ENCODE measurements around the gene FAM209B. TPM values are rescaled to one million over a fixed set of nuclear protein-coding genes. Genes with fewer than 3 reads are reported as not detected.
"Not testable (repeated sequence)": the region's sequence is repeated elsewhere in the genome, so short reads cannot be mapped to it uniquely, and the experiment has no call there.

FAM209B gene, protein sequence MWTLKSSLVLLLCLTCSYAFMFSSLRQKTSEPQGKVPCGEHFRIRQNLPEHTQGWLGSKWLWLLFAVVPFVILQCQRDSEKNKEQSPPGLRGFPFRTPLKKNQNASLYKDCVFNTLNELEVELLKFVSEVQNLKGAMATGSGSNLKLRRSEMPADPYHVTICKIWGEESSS
- 0.66 TPM in 1 of 2 replicates, not detected in the other for total RNA-seq (2012; rRNA removed)

DNA sequence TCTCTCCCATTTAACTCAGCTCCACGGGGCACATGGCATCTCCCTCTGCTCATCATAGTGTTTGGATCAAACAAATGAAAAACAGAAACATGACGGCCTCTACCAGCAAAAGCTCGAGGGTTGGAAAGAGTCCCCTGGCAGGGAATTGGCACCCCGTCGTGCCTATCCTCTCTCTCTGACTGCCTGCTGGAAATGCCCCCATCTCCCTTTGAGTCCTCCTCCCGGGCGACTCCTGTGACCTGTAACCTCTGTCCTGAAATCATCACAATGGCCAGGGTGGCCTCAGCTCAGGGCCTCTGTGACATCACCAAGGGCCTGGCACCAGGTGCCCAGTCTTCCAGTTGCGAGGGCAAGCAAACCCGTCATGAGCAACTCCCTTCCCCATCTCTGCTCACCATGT lies at the start of gene FAM209B:
Gene FAM209B, plus strand, starts transcription at position 301 of the 400 bp plus-strand sequence. Its CDS starts 96 bp downstream, at position 397.
- not testable (repeated sequence) for H3K4me3 ChIP-seq (ENCODE audit: low read length); H3K36me3 ChIP-seq (ENCODE audit: insufficient read depth, low read length); H3K9ac ChIP-seq (ENCODE audit: low read depth, low read length); H3K4me1 ChIP-seq (ENCODE audit: control insufficient read depth, insufficient read depth, low read length); H3K9me3 ChIP-seq (replicated peaks; ENCODE audit: low read length); H3K27me3 ChIP-seq (ENCODE audit: control insufficient read depth, insufficient read depth, low read length); H3K4me2 ChIP-seq (ENCODE audit: low read length)

DNA sequence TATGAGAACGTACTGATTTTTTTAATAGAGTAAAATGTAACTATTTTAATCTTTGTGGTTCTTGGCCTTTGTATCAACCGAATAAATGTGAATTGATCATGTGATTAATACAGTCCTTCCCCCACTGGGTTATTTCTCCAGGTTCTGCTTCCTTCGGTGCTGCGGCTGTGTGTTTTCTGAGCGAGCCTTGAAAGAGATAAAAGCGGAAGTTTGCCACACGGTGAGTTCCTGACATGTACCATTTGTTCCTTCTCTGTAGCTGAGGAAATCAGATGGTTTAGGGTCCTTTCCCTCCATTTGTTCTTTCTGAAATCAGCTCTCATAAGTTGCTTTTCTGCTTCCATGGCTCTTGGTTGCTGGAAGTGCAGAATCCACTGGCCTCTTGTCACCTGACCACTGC lies 49.1 kb upstream of the FAM209B start:
- no peak overlapping the region for H3K4me2 ChIP-seq (ENCODE audit: low read length)
- H3K27me3 ChIP-seq (ENCODE audit: control insufficient read depth, insufficient read depth, low read length): no peaks in the 10 kb centered on the region
- no peaks in the 10 kb centered on the region for H3K4me1 ChIP-seq (ENCODE audit: control insufficient read depth, insufficient read depth, low read length)
- H3K9ac ChIP-seq (ENCODE audit: low read depth, low read length): no peak overlapping the region
- H3K4me3 ChIP-seq (ENCODE audit: low read length): no peak overlapping the region
- no peaks in the 10 kb centered on the region for H3K9me3 ChIP-seq (replicated peaks; ENCODE audit: low read length)
- H3K36me3 ChIP-seq (ENCODE audit: insufficient read depth, low read length): peaks cover 58% of the 10 kb centered on the region

DNA sequence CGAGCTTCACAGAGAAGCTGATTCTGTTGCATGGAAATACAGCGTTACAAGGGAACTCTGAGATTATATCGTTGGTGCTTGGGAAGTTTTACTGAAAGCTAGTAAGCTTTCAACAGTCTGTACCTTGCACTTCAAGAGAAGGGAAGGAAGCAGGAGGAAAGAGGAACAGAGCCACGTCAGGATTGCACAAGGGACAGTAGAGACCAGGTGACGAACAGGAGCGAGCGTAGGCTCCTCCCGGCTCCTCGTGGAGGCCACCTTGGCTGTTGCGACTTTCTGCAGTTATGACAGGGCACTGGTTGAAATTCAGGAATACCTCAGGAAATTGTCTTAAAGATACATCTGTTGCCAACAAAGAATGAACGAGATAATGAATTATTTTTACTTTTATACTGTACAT lies 45.8 kb upstream of the FAM209B start:
- no peak overlapping the region for H3K9ac ChIP-seq (ENCODE audit: low read depth, low read length)
- H3K4me3 ChIP-seq (ENCODE audit: low read length): no peak overlapping the region
- no peaks in the 10 kb centered on the region for H3K27me3 ChIP-seq (ENCODE audit: control insufficient read depth, insufficient read depth, low read length)
- peaks cover 51% of the 10 kb centered on the region for H3K36me3 ChIP-seq (ENCODE audit: insufficient read depth, low read length)
- H3K4me1 ChIP-seq (ENCODE audit: control insufficient read depth, insufficient read depth, low read length): no peaks in the 10 kb centered on the region
- no peak overlapping the region for H3K4me2 ChIP-seq (ENCODE audit: low read length)
- H3K9me3 ChIP-seq (replicated peaks; ENCODE audit: low read length): no peaks in the 10 kb centered on the region

DNA sequence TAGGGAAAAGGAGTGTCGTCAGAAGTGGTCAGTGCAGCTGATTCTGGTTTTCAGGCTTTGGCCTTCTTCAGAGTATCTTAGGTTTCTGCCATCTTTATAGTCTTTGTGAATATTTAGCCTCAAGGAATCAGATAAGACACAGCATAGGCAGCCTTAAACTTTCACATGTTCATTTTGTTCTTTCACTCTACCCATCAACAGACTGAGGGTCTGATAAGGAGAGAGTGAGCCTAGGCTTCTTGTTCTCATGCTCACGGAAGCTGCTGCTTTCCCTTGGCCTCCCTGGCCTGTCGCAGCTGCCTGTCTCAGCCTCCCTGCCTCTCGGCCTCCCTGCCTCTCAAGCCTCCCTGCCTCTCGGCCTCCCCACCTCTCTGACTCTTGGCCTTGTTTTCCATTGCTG lies 44.5 kb upstream of the FAM209B start:
- Histone ChIP-seq H3K27me3 (ENCODE audit: control insufficient read depth, insufficient read depth, low read length) (no peaks in the 10 kb centered on the region), H3K4me3 (ENCODE audit: low read length) (no peak overlapping the region), H3K36me3 (ENCODE audit: insufficient read depth, low read length) (peaks cover 48% of the 10 kb centered on the region), H3K9ac (ENCODE audit: low read depth, low read length) (no peak overlapping the region), H3K4me2 (ENCODE audit: low read length) (no peak overlapping the region), H3K9me3 (replicated peaks; ENCODE audit: low read length) (no peaks in the 10 kb centered on the region), H3K4me1 (ENCODE audit: control insufficient read depth, insufficient read depth, low read length) (no peaks in the 10 kb centered on the region)

DNA sequence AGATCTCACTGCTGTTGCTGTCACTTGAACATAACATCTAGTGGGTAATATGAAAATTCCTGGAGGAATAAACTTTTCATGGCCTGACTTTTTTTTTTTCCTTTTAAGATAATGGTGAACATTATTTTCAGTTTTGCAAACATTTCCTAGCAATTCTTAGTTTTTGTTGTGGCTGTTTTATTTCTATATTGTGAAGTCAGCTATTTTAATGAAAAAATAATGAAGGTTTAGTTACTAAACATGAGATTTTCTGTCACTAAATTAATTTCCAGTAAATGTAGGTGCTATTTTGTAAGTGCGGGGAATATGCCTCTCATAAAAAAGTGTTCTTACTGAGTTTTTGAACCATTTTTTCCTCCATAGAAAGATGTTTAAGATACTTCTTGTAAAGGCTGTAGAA lies 31.9 kb upstream of the FAM209B start:
- no peaks in the 10 kb centered on the region for H3K27me3 ChIP-seq (ENCODE audit: control insufficient read depth, insufficient read depth, low read length)
- H3K4me3 ChIP-seq (ENCODE audit: low read length): no peak overlapping the region
- no peak overlapping the region for H3K4me2 ChIP-seq (ENCODE audit: low read length)
- no peaks in the 10 kb centered on the region for H3K4me1 ChIP-seq (ENCODE audit: control insufficient read depth, insufficient read depth, low read length)
- peaks cover 18% of the 10 kb centered on the region for H3K36me3 ChIP-seq (ENCODE audit: insufficient read depth, low read length)
- H3K9ac ChIP-seq (ENCODE audit: low read depth, low read length): no peak overlapping the region
- no peaks in the 10 kb centered on the region for H3K9me3 ChIP-seq (replicated peaks; ENCODE audit: low read length)

DNA sequence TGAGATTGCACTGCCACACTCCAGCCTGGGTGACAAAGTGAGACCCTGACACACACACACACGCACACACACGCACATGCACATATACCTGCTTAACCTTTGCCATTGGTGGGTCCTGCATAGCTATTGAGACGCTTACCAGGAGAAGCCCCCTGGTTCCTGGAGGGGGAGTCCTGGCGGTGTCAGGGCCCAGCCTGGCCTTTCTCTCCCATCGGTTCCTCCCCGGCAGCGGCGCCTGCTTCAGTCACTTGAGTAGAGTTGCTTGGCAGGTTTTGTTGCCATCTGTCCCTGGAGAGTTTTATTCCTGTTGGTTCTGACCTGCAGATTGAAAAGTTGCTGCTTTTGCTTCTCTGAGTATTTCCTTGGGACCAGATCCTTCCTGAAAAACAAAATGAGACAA lies 29.1 kb upstream of the FAM209B start:
- Histone ChIP-seq H3K4me2 (ENCODE audit: low read length) (no peak overlapping the region), H3K27me3 (ENCODE audit: control insufficient read depth, insufficient read depth, low read length) (no peaks in the 10 kb centered on the region), H3K4me1 (ENCODE audit: control insufficient read depth, insufficient read depth, low read length) (no peaks in the 10 kb centered on the region), H3K36me3 (ENCODE audit: insufficient read depth, low read length) (peaks cover 8% of the 10 kb centered on the region), H3K9me3 (replicated peaks; ENCODE audit: low read length) (no peaks in the 10 kb centered on the region), H3K4me3 (ENCODE audit: low read length) (no peak overlapping the region), H3K9ac (ENCODE audit: low read depth, low read length) (no peak overlapping the region)

DNA sequence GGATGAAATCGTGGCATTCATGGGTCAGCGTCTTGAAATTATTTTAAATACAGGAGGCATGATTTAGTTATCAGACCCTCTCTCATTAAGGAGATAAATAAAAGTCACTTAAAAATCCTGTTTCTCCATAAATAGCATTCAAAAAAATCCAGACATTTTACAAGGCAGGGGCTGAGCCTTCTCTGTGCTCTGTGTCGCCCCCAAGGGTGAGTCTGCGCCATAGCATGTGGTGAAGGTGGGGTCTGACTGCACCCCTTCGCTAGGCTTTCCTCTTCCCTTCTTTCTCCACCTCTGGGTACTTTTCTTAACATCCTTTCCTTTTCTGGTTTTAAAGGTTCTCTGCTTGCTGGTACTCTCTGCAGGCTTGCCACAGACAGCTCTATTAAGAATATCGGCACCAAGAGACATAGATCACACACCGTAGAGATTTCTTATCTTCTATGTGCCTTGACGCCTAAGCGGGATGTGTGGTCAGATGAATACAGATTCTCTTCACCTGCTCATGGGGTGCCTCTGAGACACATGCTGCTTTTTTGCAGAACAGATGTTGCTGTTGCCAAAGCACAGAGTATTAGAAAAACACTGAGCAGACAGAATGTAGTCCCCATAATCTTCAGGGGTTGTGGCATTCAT lies 28.6 kb upstream of the FAM209B start:
- H3K9me3 ChIP-seq (replicated peaks; ENCODE audit: low read length): no peaks in the 10 kb centered on the region
- no peak overlapping the region for H3K9ac ChIP-seq (ENCODE audit: low read depth, low read length)
- no peaks in the 10 kb centered on the region for H3K4me1 ChIP-seq (ENCODE audit: control insufficient read depth, insufficient read depth, low read length)
- peaks cover 8% of the 10 kb centered on the region for H3K36me3 ChIP-seq (ENCODE audit: insufficient read depth, low read length)
- H3K27me3 ChIP-seq (ENCODE audit: control insufficient read depth, insufficient read depth, low read length): no peaks in the 10 kb centered on the region
- no peak overlapping the region for H3K4me2 ChIP-seq (ENCODE audit: low read length)
- no peak overlapping the region for H3K4me3 ChIP-seq (ENCODE audit: low read length)

DNA sequence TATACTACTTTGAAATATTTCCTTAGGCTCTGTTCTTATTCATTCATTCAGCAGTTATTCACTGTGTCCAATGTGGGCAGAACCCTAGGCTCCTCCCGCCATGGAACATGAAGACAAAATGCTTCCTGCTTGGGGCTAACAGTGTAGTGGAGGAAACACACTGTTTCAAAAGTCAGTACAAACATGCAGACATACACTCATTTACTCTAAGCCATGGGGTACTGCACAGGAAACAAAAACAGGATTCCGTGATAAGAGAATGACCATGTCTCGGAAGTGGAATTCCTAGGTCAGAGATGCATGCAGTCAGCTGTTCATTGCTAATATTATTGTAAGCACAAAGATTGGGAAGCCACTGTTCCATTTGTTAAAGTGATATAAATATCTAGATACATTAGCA lies 26.9 kb upstream of the FAM209B start:
- Histone ChIP-seq H3K4me2 (ENCODE audit: low read length) (no peak overlapping the region), H3K36me3 (ENCODE audit: insufficient read depth, low read length) (peaks cover 8% of the 10 kb centered on the region), H3K9me3 (replicated peaks; ENCODE audit: low read length) (no peaks in the 10 kb centered on the region), H3K9ac (ENCODE audit: low read depth, low read length) (no peak overlapping the region), H3K4me3 (ENCODE audit: low read length) (no peak overlapping the region), H3K4me1 (ENCODE audit: control insufficient read depth, insufficient read depth, low read length) (no peaks in the 10 kb centered on the region), H3K27me3 (ENCODE audit: control insufficient read depth, insufficient read depth, low read length) (no peaks in the 10 kb centered on the region)

DNA sequence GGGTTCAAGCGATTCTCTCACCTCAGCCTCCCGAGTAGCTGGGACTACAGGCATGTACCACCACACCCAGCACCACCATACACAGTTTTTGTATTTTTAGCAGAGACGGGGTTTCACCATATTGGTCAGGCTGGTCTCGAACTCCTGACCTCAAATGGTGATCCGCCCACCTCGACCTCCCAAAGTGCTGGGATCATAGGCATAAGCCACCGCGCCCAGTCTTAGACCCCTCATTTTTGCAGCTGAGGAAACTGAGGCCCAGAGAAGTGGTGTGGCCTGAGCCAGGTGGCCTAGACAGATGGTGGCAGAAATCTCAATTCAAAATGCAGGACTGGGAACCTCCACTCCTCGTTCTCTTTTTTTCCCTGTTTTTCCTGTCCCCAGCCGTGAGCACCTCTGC lies 21.1 kb upstream of the FAM209B start:
- Histone ChIP-seq H3K4me2 (ENCODE audit: low read length) (no peak overlapping the region), H3K9me3 (replicated peaks; ENCODE audit: low read length) (no peaks in the 10 kb centered on the region), H3K9ac (ENCODE audit: low read depth, low read length) (no peak overlapping the region), H3K36me3 (ENCODE audit: insufficient read depth, low read length) (peaks cover 13% of the 10 kb centered on the region), H3K27me3 (ENCODE audit: control insufficient read depth, insufficient read depth, low read length) (no peaks in the 10 kb centered on the region), H3K4me3 (ENCODE audit: low read length) (no peak overlapping the region), H3K4me1 (ENCODE audit: control insufficient read depth, insufficient read depth, low read length) (no peaks in the 10 kb centered on the region)

DNA sequence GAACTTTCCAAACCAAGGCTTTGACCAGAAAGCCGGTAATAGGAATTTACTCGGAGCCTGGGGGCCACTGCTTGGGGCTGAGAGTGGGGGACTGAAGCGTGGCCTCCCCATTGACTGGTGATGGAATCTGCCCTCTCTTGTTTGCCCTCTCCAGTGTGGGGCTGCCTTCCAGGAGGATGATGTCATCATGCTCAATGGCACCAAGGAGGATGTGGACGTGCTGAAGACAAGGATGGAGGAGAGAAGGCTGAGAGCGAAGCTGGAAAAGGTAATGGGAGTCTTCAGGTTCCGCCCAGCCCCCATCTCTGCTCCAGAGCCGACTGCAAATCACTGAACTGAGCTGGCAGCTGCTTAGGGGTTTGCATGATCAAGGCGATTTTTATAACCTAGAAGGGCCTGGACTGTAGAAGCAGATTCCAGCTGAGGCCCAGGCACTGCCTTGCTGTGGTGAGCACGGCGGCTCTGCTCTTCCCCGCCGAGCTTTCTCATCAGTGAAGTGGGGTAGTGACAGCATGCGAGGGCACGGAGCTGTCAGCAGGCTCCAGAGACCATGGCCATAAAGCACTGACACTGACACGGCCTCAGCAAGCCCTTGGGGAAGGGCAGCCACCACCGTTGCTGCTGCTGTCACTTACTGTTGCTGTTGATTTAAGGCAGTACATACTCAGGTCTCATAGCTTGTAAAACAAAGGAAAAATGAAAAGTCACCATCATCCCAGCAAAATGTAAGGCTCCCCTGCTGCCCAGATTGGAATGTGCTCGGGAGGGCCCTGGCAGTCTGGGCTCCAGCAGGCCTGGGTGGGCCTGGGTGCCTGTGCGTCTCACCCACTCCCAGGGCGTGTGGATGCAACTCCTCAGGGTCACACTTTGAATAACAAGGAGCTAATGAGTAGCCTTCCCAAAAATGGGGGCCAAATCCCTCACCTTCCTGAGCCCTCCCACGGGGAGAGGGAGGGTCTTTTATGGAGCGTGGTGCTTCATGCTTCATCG lies 19.6 kb upstream of the FAM209B start:
- Histone ChIP-seq H3K27me3 (ENCODE audit: control insufficient read depth, insufficient read depth, low read length) (no peaks in the 10 kb centered on the region), H3K4me2 (ENCODE audit: low read length) (no peak overlapping the region), H3K9ac (ENCODE audit: low read depth, low read length) (no peak overlapping the region), H3K9me3 (replicated peaks; ENCODE audit: low read length) (no peaks in the 10 kb centered on the region), H3K4me1 (ENCODE audit: control insufficient read depth, insufficient read depth, low read length) (no peaks in the 10 kb centered on the region), H3K36me3 (ENCODE audit: insufficient read depth, low read length) (peaks cover 28% of the 10 kb centered on the region), H3K4me3 (ENCODE audit: low read length) (no peak overlapping the region)

DNA sequence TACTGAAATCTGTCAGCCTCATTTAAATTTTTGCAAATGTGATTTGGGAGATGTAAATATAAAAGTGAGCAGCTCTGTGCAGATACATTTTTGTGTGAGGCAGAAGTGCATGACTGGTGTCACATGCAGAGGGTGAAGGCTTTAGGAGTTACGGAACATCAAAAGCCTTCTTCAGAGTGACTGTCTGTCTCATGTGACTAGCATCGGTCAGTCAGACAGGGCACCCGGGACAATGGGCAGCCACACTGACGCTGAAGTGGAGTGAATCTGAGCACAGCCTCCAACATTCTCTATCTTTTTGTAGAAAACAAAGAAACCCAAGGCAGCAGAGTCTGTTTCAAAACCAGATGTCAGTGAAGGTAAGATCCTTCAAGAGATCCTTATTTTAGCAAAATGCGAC lies 16.4 kb upstream of the FAM209B start:
- H3K36me3 ChIP-seq (ENCODE audit: insufficient read depth, low read length): peaks cover 52% of the 10 kb centered on the region
- H3K4me2 ChIP-seq (ENCODE audit: low read length): no peak overlapping the region
- H3K4me1 ChIP-seq (ENCODE audit: control insufficient read depth, insufficient read depth, low read length): no peaks in the 10 kb centered on the region
- H3K9me3 ChIP-seq (replicated peaks; ENCODE audit: low read length): peaks cover 6% of the 10 kb centered on the region
- no peak overlapping the region for H3K9ac ChIP-seq (ENCODE audit: low read depth, low read length)
- H3K27me3 ChIP-seq (ENCODE audit: control insufficient read depth, insufficient read depth, low read length): no peaks in the 10 kb centered on the region
- no peak overlapping the region for H3K4me3 ChIP-seq (ENCODE audit: low read length)

Data from skeletal muscle satellite cell (primary cell).